ENCODE measurements around the gene SLC9A8. TPM values are rescaled to one million over a fixed set of nuclear protein-coding genes. Genes with fewer than 3 reads are reported as not detected.

The SLC9A8 gene
- total RNA-seq, 1 donor from 2014 or later, result 12.0 TPM

- ATAC-seq, result no peak
These were observed 25.8 kb upstream of the SLC9A8 start for GRCh38 chr20:49786668-49787370.

GRCh38 chr20:49787371-49788357, 25.0 kb upstream of the SLC9A8 start:
- peak; percentile 24 for ATAC-seq

GRCh38 chr20:49790077-49790798, 22.4 kb upstream of the SLC9A8 start:
- no peak for ATAC-seq

- ATAC-seq, result no peak
These were observed 21.5 kb upstream of the SLC9A8 start for GRCh38 chr20:49791165-49791564.

GRCh38 chr20:49792006-49792405, 20.6 kb upstream of the SLC9A8 start:
- no peak for ATAC-seq

DNA sequence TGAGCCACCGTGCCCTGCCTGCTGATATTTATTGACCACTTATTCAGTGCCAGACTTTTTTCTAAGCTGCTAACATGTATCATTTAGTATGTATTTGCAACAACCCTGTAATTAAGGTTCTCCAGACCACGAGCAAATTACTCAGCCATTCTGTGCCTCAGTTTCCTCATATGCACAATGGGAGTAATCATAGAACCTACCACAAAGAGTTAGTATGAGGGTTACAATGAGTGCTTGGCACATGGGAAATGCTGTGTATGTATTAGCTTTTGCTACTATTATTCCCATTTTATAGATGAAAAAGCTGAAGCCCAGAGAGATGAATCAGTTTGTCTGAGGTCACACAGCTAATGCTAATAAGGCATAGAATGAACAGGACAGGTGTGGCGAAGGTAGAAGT, 20.0 kb upstream of the SLC9A8 start:
- no peak for ATAC-seq

- ATAC-seq, result peak; percentile 54
These were observed 18.1 kb upstream of the SLC9A8 start for GRCh38 chr20:49794336-49795134.

- ATAC-seq, result no peak
These were observed 17.5 kb upstream of the SLC9A8 start for GRCh38 chr20:49795135-49795424.

DNA sequence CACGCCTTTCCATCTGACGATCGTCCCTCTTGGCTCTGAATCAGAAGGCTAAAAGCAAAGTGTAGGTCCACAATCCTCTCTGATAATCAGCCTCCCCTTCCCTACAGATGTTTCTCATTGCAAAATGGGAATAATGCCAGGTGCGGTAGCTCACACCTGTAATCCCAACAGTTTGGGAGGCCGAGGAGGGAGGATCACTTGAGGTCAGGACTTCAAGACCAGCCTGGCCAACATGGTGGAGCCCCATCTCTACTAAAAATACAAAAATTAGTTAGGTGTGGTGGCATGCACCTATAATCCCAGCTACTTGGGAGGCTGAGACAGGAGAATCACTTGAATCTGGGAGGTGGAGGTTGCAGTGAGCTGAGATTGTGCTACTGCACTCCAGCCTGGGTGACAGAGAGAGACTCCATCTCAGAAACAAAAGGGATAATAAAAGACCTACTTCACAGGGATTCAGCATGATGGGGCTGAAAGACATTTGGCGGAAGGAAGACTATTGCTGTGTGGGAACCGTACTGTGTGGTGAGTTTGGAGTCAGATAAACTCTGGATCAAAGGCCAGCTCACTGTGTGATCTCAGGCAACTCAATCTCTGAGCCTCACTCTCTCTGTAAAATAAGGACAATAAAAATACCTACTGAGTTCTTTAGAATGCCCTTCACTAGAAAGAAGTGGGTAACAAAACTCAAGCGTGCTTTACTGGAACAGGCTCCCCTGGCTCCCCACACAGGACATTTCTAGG, 15.9 kb upstream of the SLC9A8 start:
- no peak for ATAC-seq

GRCh38 chr20:49797344-49797615, 15.3 kb upstream of the SLC9A8 start:
- ATAC-seq, result no peak

GRCh38 chr20:49798718-49799117, 13.9 kb upstream of the SLC9A8 start:
- ATAC-seq, result no peak

DNA sequence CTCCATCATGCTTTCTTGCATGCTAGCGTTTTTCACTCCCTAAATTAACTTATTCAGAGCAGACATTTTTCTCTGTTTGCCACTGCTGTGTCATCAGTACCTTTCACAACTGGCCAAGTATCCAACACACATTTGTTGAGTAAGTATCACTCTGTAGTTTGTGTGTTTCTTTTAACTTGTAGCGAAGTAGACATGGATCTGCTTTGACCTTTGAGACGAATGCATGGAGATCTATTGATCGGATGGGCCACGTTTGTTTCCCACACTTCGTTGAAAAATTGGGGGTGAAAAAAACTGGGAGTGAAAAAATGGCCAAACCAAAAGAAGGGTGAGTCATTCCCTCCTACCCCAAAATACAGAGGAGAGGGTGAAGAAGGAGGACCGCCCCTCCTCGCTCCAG, 12.9 kb upstream of the SLC9A8 start:
- ATAC-seq, result no peak

DNA sequence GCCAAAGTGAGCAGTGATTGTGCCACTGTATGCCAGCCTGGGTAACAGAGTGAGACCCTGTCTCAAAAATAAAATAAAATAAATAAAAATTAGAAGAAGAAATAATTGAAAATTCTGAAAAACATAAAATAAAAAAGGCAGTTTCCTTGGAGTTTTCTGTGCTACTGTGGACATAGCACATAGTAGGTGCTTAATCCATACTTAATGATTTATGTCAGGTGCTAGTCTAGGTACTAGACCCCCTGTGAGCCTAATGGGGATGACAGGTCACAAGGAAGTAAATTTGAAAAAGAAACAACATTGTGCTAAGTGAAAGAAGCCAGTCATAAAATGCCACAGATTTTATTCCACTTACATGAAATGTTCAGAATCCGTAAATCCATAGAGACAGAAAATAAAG, 9.2 kb upstream of the SLC9A8 start:
- no peak for ATAC-seq

- ATAC-seq, result no peak
These were observed 8.3 kb upstream of the SLC9A8 start for GRCh38 chr20:49804364-49804763.

DNA sequence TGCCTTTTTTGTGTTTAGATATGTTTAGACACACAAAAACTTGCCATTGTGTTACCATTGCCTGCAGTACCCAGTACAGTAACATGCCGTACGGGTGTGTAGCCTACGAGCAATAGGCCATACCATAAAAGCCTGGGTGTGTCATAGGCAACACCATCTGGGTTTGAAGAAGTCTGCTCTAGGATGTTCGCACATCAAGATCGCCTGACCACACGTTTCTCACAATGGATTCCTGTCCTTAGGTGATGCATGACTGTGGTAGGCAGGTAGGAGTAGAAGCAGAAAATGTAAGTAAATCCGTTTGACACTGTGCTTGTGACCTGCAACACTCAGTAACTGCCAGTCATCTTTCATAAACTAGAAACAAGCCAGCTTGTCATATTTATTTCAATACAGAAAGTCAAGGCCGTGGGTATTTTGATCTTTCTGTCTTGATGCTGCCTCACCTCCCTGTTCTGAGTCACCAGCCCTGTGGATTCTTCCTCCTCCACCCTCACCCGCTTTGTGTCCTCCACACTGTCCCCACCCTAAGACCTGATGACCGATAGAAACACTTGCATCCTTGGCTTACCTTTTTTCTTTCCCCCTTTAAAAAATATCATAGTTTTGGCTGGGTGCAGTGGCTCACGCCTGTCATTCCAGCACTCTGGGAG, 7.3 kb upstream of the SLC9A8 start:
- ATAC-seq, result peak; percentile 85

- ATAC-seq, result no peak
These were observed 3.9 kb upstream of the SLC9A8 start for GRCh38 chr20:49808753-49809152.

GRCh38 chr20:49809803-49810359, 2.7 kb upstream of the SLC9A8 start:
- ATAC-seq, result no peak

- ATAC-seq, result peak; percentile 40
These were observed 2.0 kb upstream of the SLC9A8 start for GRCh38 chr20:49810491-49811190.

DNA sequence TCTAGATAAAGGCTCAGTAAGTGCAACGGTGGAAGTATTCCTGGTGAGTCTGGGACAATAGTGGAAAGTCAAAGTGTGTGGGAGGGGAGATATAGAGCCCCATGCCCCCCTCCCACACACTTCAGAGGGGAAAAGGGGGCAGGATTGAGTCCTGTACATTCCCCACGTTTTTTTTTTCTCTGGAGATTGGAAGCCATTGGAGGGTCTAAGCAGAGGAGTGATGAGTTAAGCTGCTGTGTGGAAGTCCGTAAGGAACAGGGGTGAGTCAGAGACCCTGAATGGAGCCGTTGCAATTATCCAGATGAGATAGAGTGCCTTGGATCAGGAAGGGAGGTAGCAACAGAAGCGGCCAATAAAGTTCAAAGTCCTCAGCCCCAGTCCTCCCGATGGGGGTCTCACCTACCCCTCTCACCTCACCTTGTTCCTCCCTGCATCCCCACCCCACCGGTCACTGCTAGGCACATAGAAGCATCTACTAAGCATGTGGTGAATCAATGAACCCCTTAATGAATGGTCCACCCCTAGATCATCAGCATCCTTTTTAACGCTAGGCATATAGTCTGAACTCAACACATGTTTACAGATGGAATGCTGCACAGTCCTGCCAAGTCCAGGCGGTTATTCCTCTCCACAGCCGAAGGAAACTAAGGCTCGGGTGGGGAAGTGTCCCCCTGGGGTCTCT, 662 bp upstream of the SLC9A8 start:
- ATAC-seq, result peak; percentile 3
